ENCODE measurements around the gene PLIN4. TPM values are rescaled to one million over a fixed set of nuclear protein-coding genes. Genes with fewer than 3 reads are reported as not detected.

PLIN4 gene
- total RNA-seq, 1 donor: 0.90 TPM

GRCh38 chr19:4523306-4524110 lies 5.2 kb upstream of the PLIN4 start:
- no peak overlapping the region for H3K4me3 ChIP-seq (ENCODE audit: low read depth, low read length)
- peak; percentile 71 for TF ChIP-seq CTCF (IDR thresholded peaks at IDR 0.05; ENCODE audit: insufficient read depth, low read length)
- DNase-seq (ENCODE audit: low read depth): peak; percentile 34

- no peak for DNase-seq (ENCODE audit: low read depth)
These were observed 4.2 kb upstream of the PLIN4 start for GRCh38 chr19:4522291-4523002.

GRCh38 chr19:4521888-4522242 lies 3.6 kb upstream of the PLIN4 start:
- DNase-seq (ENCODE audit: low read depth): no peak
- TF ChIP-seq CTCF (IDR thresholded peaks at IDR 0.05; ENCODE audit: insufficient read depth, low read length): no peak
- H3K4me3 ChIP-seq (ENCODE audit: low read depth, low read length): no peak overlapping the region

More at GRCh38 chr19:4522291-4523002, 4.2 kb upstream of the PLIN4 start:
- H3K4me3 ChIP-seq (ENCODE audit: low read depth, low read length): no peak overlapping the region
- TF ChIP-seq CTCF (IDR thresholded peaks at IDR 0.05; ENCODE audit: insufficient read depth, low read length): no peak

- no peak for TF ChIP-seq CTCF (IDR thresholded peaks at IDR 0.05; ENCODE audit: insufficient read depth, low read length)
- DNase-seq (ENCODE audit: low read depth): peak; percentile 22
- H3K4me3 ChIP-seq (ENCODE audit: low read depth, low read length): no peak overlapping the region
These were observed 3.0 kb upstream of the PLIN4 start for GRCh38 chr19:4521170-4521887.

GRCh38 chr19:4519521-4520277 lies 1.4 kb upstream of the PLIN4 start:
- H3K4me3 ChIP-seq (ENCODE audit: low read depth, low read length): no peak overlapping the region
- no peak for TF ChIP-seq CTCF (IDR thresholded peaks at IDR 0.05; ENCODE audit: insufficient read depth, low read length)
- no peak for DNase-seq (ENCODE audit: low read depth)

- H3K4me3 ChIP-seq (ENCODE audit: low read depth, low read length): no peak overlapping the region
- TF ChIP-seq CTCF (IDR thresholded peaks at IDR 0.05; ENCODE audit: insufficient read depth, low read length): no peak
- DNase-seq (ENCODE audit: low read depth): no peak
These were observed 848 bp upstream of the PLIN4 start for GRCh38 chr19:4519172-4519496.
